HEK293 (cell line): ENCODE results near the gene DMBX1.

ENCODE experiments used
- CTCF ChIA-PET: fragments of 350-600 bp; formaldehyde crosslinking; extraction: SDS; loops from one replicate; lab custom pipeline; 2021; ENCODE audit warnings: antibody characterized with exemption; lab: Yijun Ruan, JAX
- POLR2A ChIA-PET: fragments of 300-600 bp; formaldehyde crosslinking; extraction: SDS; loops from one replicate; lab custom pipeline; 2020; ENCODE audit warnings: antibody characterized with exemption, inconsistent platforms; lab: Yijun Ruan, JAX
- H3K27ac ChIP-seq: fragments of 200-500 bp; sonication (Bioruptor generic); 2 replicates; pipeline ENCODE4 v1.5.1; 2014; ENCODE audit warnings: low read depth, low read length, control low read depth, inconsistent platforms; ENCODE audit errors: extremely low read depth
- H3K36me3 ChIP-seq, 2 experiments: fragments of 200-500 bp in 1 of 2; sonication (Bioruptor generic) in 1 of 2; 1 replicate in 1 of 2; 2 replicates in 1 of 2; pipeline ENCODE4 v1.5.1; 2014 to 2017; ENCODE audit warnings: inconsistent platforms in 2 of 2, low read length in 2 of 2; ENCODE audit not compliant: control insufficient read depth in 2 of 2, insufficient read depth in 1 of 2
- H3K4me1 ChIP-seq: fragments of 200-500 bp; sonication (Bioruptor generic); 2 replicates; pipeline ENCODE4 v1.5.1; 2014; ENCODE audit warnings: mild to moderate bottlenecking, low read length, inconsistent platforms; ENCODE audit not compliant: control insufficient read depth, insufficient read depth
- H3K4me3 ChIP-seq: 2 replicates; pipeline ENCODE4 v1.5.1; 2011; ENCODE audit warnings: low read depth, mild to moderate bottlenecking, control low read depth, low read length, moderate library complexity
- H3K9me3 ChIP-seq: fragments of 200-500 bp; sonication (Bioruptor generic); 2 replicates; pipeline ENCODE4 v1.5.1; 2014; ENCODE audit warnings: low read depth, low read length, inconsistent platforms; ENCODE audit not compliant: control insufficient read depth, insufficient read depth
- CTCF ChIP-seq: fragments of 450-650 bp; formaldehyde crosslinking; IDR thresholded peaks from 2 replicates; pipeline ENCODE4 v1.5.1; 2016; ENCODE audit warnings: missing biosample characterization, missing genetic modification characterization
- EGR2 ChIP-seq: fragments of 450-650 bp; formaldehyde crosslinking; IDR thresholded peaks from 2 replicates; pipeline ENCODE4 v1.5.1; 2016; ENCODE audit warnings: low read depth, missing biosample characterization, missing genetic modification characterization
- ELK4 ChIP-seq: IDR thresholded peaks from 2 replicates; pipeline ENCODE4 v1.6.1; 2011; ENCODE audit warnings: mild to moderate bottlenecking, low read depth, low read length, borderline replicate concordance
- GLI2 ChIP-seq: fragments of 450-650 bp; formaldehyde crosslinking; IDR thresholded peaks from 2 replicates; pipeline ENCODE4; 2017; ENCODE audit warnings: missing biosample characterization, missing genetic modification characterization, low read depth, borderline replicate concordance
- GLIS1 ChIP-seq: fragments of 450-650 bp; formaldehyde crosslinking; IDR thresholded peaks from 2 replicates; pipeline ENCODE4 v1.5.1; 2016; ENCODE audit warnings: missing biosample characterization, missing genetic modification characterization
- HOXD13 ChIP-seq: sonication (generic); formaldehyde crosslinking; IDR thresholded peaks from 2 replicates; pipeline ENCODE4 v1.8.0; 2022; ENCODE audit warnings: missing genetic modification reagents, borderline replicate concordance
- KLF10 ChIP-seq: fragments of 450-650 bp; IDR thresholded peaks from 2 replicates; pipeline ENCODE4 v1.5.1; 2018; ENCODE audit warnings: missing biosample characterization, mild to moderate bottlenecking, missing genetic modification characterization
- KLF8 ChIP-seq: fragments of 450-650 bp; formaldehyde crosslinking; IDR thresholded peaks from 2 replicates; pipeline ENCODE4 v1.5.1; 2016; ENCODE audit warnings: missing biosample characterization, missing genetic modification characterization
- PRDM10 ChIP-seq: fragments of 450-650 bp; formaldehyde crosslinking; IDR thresholded peaks from 2 replicates; pipeline ENCODE4 v1.5.1; 2016; ENCODE audit warnings: missing biosample characterization, missing genetic modification characterization
- ZBTB1 ChIP-seq: fragments of 450-650 bp; formaldehyde crosslinking; IDR thresholded peaks from 2 replicates; pipeline ENCODE4 v1.5.1; 2016; ENCODE audit warnings: missing biosample characterization, missing genetic modification characterization
- ZBTB17 ChIP-seq: fragments of 450-650 bp; formaldehyde crosslinking; IDR thresholded peaks from 2 replicates; pipeline ENCODE4 v1.5.1; 2016; ENCODE audit warnings: missing biosample characterization, missing genetic modification characterization
- ZBTB20 ChIP-seq: fragments of 450-650 bp; formaldehyde crosslinking; IDR thresholded peaks from 2 replicates; pipeline ENCODE4 v1.5.1; 2016; ENCODE audit warnings: missing biosample characterization, missing genetic modification characterization
- ZEB2 ChIP-seq: fragments of 450-650 bp; formaldehyde crosslinking; IDR thresholded peaks from 2 replicates; pipeline ENCODE4 v1.5.1; 2016; ENCODE audit warnings: missing biosample characterization, missing genetic modification characterization
- ZFHX2 ChIP-seq: fragments of 450-650 bp; formaldehyde crosslinking; conservative IDR thresholded peaks from 2 replicates; pipeline ENCODE4 v1.5.1; 2016; ENCODE audit warnings: missing biosample characterization, missing genetic modification characterization
- ZNF114 ChIP-seq: fragments of 450-650 bp; formaldehyde crosslinking; IDR thresholded peaks from 2 replicates; pipeline ENCODE4 v1.5.0; 2017; ENCODE audit warnings: missing biosample characterization, missing genetic modification characterization
- ZNF214 ChIP-seq: fragments of 450-650 bp; formaldehyde crosslinking; IDR thresholded peaks from 2 replicates; pipeline ENCODE4 v1.5.1; 2017; ENCODE audit warnings: missing biosample characterization, mild to moderate bottlenecking, missing genetic modification characterization, borderline replicate concordance
- ZNF311 ChIP-seq: fragments of 450-650 bp; formaldehyde crosslinking; IDR thresholded peaks from 2 replicates; pipeline ENCODE4 v1.5.1; 2017; ENCODE audit warnings: missing biosample characterization, missing genetic modification characterization, borderline replicate concordance
- ZNF350 ChIP-seq: fragments of 450-650 bp; formaldehyde crosslinking; IDR thresholded peaks from 2 replicates; pipeline ENCODE4 v1.5.0; 2017; ENCODE audit warnings: missing biosample characterization, mild to moderate bottlenecking, missing genetic modification characterization
- ZNF513 ChIP-seq: fragments of 450-650 bp; IDR thresholded peaks from 2 replicates; pipeline ENCODE4 v1.5.1; 2018; ENCODE audit warnings: missing biosample characterization, missing genetic modification characterization
- ZNF600 ChIP-seq: fragments of 450-650 bp; formaldehyde crosslinking; IDR thresholded peaks from 2 replicates; pipeline ENCODE4 v1.5.1; 2016; ENCODE audit warnings: missing biosample characterization, missing genetic modification characterization
- ZNF654 ChIP-seq: fragments of 450-650 bp; formaldehyde crosslinking; IDR thresholded peaks from 2 replicates; pipeline ENCODE4 v1.5.1; 2016; ENCODE audit warnings: low read depth, missing biosample characterization, missing genetic modification characterization
- ZNF791 ChIP-seq: fragments of 450-650 bp; formaldehyde crosslinking; IDR thresholded peaks from 2 replicates; pipeline ENCODE4 v1.5.1; 2016; ENCODE audit warnings: missing biosample characterization, missing genetic modification characterization
- ZSCAN30 ChIP-seq: fragments of 450-650 bp; IDR thresholded peaks from 2 replicates; pipeline ENCODE4 v1.5.1; 2018; ENCODE audit warnings: missing biosample characterization, mild to moderate bottlenecking, missing genetic modification characterization, moderate library complexity
- TF ChIP-seq, protein P1 (sequence below): fragments of 450-650 bp; formaldehyde crosslinking; IDR thresholded peaks from 2 replicates; pipeline ENCODE4 v1.5.1; 2017; ENCODE audit warnings: missing biosample characterization, missing genetic modification characterization
- TF ChIP-seq, protein P2 (sequence below): fragments of 450-650 bp; formaldehyde crosslinking; IDR thresholded peaks from 2 replicates; pipeline ENCODE4 v1.5.1; 2016; ENCODE audit warnings: missing biosample characterization, missing genetic modification characterization

Gene DMBX1

GRCh38 chr1:46487818-46488218 lies 1.8 kb upstream of the DMBX1 start:
- POLR2A ChIA-PET = interaction anchor here (1.1 to 1.5 kb wide), 2 partner anchors 39 to 177 kb away, joined by 3 read pairs; no protein-coding TSS in a partner anchor

More at GRCh38 chr1:46487818-46488218, 1.8 kb upstream of the DMBX1 start:
- TF ChIP-seq ELK4 (no peak), ZSCAN30 (tag by site-specific recombination) (no peak), ZNF791 (no peak), ZBTB17 (peak; percentile 61; the same call in 1 of the 2 replicates), ZBTB20 (tag by site-specific recombination) (no peak), PRDM10 (tag by site-specific recombination) (no peak), ZNF114 (tag by site-specific recombination) (no peak), ZNF311 (tag by site-specific recombination) (no peak), CTCF (tag by site-specific recombination) (0 out of 2 replicates have a peak, but pooled peaks have one; percentile 40), HOXD13 (no peak), EGR2 (tag by site-specific recombination) (peak; percentile 22; the same call in 1 of the 2 replicates), ZNF350 (tag by site-specific recombination) (no peak), ZNF214 (tag by site-specific recombination) (no peak), ZNF654 (tag by site-specific recombination) (peak; percentile 24), GLI2 (tag by site-specific recombination) (no peak), ZFHX2 (tag by site-specific recombination) (no peak; the same call in 1 of the 2 replicates), KLF8 (tag by site-specific recombination) (no peak), ZNF600 (tag by site-specific recombination) (no peak), ZBTB1 (tag by site-specific recombination) (no peak), ZNF513 (tag by site-specific recombination) (no peak), KLF10 (tag by site-specific recombination) (no peak), ZEB2 (tag by site-specific recombination) (no peak), GLIS1 (tag by site-specific recombination) (0 out of 2 replicates have a peak, but pooled peaks have one; percentile 40)
- TF ChIP-seq, protein P1, sequence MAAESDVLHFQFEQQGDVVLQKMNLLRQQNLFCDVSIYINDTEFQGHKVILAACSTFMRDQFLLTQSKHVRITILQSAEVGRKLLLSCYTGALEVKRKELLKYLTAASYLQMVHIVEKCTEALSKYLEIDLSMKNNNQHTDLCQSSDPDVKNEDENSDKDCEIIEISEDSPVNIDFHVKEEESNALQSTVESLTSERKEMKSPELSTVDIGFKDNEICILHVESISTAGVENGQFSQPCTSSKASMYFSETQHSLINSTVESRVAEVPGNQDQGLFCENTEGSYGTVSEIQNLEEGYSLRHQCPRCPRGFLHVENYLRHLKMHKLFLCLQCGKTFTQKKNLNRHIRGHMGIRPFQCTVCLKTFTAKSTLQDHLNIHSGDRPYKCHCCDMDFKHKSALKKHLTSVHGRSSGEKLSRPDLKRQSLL = peak; percentile 34; the same call in 1 of the 2 replicates
- TF ChIP-seq, protein P2, sequence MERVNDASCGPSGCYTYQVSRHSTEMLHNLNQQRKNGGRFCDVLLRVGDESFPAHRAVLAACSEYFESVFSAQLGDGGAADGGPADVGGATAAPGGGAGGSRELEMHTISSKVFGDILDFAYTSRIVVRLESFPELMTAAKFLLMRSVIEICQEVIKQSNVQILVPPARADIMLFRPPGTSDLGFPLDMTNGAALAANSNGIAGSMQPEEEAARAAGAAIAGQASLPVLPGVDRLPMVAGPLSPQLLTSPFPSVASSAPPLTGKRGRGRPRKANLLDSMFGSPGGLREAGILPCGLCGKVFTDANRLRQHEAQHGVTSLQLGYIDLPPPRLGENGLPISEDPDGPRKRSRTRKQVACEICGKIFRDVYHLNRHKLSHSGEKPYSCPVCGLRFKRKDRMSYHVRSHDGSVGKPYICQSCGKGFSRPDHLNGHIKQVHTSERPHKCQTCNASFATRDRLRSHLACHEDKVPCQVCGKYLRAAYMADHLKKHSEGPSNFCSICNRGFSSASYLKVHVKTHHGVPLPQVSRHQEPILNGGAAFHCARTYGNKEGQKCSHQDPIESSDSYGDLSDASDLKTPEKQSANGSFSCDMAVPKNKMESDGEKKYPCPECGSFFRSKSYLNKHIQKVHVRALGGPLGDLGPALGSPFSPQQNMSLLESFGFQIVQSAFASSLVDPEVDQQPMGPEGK = peak; percentile 45; the same call in 1 of the 2 replicates
- Histone ChIP-seq H3K36me3 (no peaks in the 10 kb centered on the region), H3K27ac (no peak overlapping the region), H3K4me1 (no peaks in the 10 kb centered on the region), H3K4me3 (no peak overlapping the region), H3K9me3 (no peaks in the 10 kb centered on the region)
- CTCF ChIA-PET = interaction anchor here (0.7 to 18.9 kb wide), 14 partner anchors 8 to 86 kb away, joined by 3 to 418 read pairs (median 6); a partner anchor contains a TSS
